GM12874 (cell line): ENCODE results near the gene ARID3A.

ENCODE experiments used
- TF ChIP-seq, protein P1 (sequence below): IDR thresholded peaks from 2 replicates; pipeline ENCODE4 v1.5.1; 2011; ENCODE audit warnings: low read depth, mild to moderate bottlenecking, control low read depth, low read length, moderate library complexity; ENCODE audit not compliant: insufficient read depth

The ARID3A gene

GRCh38 chr19:996051-996838 is 70.4 kb downstream of the ARID3A start:
- TF ChIP-seq, protein P1, sequence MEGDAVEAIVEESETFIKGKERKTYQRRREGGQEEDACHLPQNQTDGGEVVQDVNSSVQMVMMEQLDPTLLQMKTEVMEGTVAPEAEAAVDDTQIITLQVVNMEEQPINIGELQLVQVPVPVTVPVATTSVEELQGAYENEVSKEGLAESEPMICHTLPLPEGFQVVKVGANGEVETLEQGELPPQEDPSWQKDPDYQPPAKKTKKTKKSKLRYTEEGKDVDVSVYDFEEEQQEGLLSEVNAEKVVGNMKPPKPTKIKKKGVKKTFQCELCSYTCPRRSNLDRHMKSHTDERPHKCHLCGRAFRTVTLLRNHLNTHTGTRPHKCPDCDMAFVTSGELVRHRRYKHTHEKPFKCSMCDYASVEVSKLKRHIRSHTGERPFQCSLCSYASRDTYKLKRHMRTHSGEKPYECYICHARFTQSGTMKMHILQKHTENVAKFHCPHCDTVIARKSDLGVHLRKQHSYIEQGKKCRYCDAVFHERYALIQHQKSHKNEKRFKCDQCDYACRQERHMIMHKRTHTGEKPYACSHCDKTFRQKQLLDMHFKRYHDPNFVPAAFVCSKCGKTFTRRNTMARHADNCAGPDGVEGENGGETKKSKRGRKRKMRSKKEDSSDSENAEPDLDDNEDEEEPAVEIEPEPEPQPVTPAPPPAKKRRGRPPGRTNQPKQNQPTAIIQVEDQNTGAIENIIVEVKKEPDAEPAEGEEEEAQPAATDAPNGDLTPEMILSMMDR = no peak

- TF ChIP-seq, protein P1 = no peak
Observed at GRCh38 chr19:998064-998463, 72.2 kb downstream of the ARID3A start.

DNA sequence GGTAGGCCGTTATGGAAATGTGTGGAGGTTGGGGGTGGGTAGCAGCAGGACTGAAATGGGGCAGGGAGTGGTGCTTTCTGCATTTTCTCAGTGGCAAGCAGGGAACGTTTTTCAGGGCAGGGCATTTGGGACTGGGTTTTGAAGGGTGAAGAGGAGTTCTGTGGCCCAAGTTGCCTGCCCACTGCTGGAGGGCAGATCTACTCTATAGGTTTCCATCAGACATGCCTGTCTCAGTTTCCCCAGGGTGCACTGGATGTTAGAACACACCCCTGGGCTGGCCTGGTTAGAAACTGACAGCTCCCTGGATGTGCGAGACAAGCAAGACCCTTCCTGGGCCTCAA is 73.5 kb downstream of the ARID3A start:
- TF ChIP-seq, protein P1 = no peak

- TF ChIP-seq, protein P1 = peak; percentile 66
Observed at GRCh38 chr19:1000095-1000494, 74.3 kb downstream of the ARID3A start, which contains the start of gene GRIN3B. Gene GRIN3B (plus strand): TSS chr19:1000419. CDS start chr19:1000438, 19 bp downstream.

DNA sequence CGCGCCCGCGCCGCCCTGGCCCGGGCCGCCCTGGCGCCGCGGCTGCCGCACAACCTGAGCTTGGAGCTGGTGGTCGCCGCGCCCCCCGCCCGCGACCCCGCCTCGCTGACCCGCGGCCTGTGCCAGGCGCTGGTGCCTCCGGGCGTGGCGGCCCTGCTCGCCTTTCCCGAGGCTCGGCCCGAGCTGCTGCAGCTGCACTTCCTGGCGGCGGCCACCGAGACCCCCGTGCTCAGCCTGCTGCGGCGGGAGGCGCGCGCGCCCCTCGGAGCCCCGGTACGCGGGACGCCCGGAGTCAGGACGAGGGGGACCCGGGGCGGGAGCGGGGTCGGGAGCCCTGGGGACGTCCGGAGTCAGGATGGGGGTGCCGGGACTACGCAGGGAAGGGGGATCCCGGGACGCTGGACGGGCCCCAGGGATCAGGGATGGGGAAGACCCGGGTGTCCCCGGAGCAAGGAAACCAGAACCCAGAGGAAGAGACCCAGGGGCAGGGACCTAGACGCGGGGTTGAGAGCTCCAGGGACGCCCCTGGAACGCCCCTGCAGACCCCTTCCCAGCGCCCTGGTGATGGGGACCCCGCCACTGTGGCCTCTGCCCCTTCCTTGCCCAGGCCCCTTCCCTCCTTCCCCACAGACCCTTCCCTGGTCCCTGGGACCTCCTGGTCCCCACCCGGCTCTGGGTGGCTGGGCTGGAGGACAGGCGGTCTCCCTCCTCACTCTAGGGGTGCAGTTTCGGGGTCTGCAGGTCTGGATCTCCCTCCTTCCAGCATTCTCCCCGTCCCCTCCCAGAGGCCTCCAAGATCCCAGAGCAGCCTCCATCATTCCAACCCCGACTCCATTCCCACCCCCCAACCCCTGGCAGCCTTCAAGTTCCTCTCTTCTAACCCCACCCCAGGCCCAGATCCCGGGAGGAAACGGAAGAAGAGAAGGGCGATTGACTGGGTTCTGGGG is 75.0 kb downstream of the ARID3A start:
- TF ChIP-seq, protein P1 = no peak

GRCh38 chr19:1001538-1002166 is 75.8 kb downstream of the ARID3A start:
- TF ChIP-seq, protein P1 = peak; percentile 96

GRCh38 chr19:1002600-1002999 is 76.8 kb downstream of the ARID3A start:
- TF ChIP-seq, protein P1 = no peak
